Calu3 (cell line): ENCODE results near the gene EPB42. TPM values are rescaled to one million over a fixed set of nuclear protein-coding genes. Genes with fewer than 3 reads are reported as not detected.

Experiments used
- Bru-seq: library from RNA; stranded (reverse); fragments of 400-500 nt; gene quantifications from one replicate; lab custom pipeline; 2021; lab: Mats Ljungman, UMichigan
- BruChase-seq, 2 experiments: library from RNA; stranded (reverse); fragments of 400-500 nt; gene quantifications; one replicate each; lab custom pipeline; 2021; lab: Mats Ljungman, UMichigan
- BruUV-seq: library from RNA; stranded (reverse); fragments of 400-500 nt; replicated peaks from 2 replicates; lab custom pipeline; 2021; lab: Mats Ljungman, UMichigan
- CTCF ChIA-PET: fragments of 300-600 bp; sonication (Branson Sonifier 250); formaldehyde crosslinking; loops from one replicate; lab custom pipeline; 2022; ENCODE audit warnings: antibody characterized with exemption; lab: Charles Lee
- DNase-seq: peaks from one replicate; pipeline ENCODE4 v3.0.0; 2022
- H3K27ac Mint-ChIP-seq: one replicate; pipeline ENCODE4 v1.8.0; 2022; ENCODE audit warnings: mixed read lengths; ENCODE audit not compliant: unreplicated experiment
- H3K27me3 Mint-ChIP-seq: one replicate; pipeline ENCODE4 v1.8.0; 2022; ENCODE audit warnings: mixed read lengths; ENCODE audit not compliant: unreplicated experiment
- H3K36me3 Mint-ChIP-seq: one replicate; pipeline ENCODE4 v1.8.0; 2022; ENCODE audit warnings: mild to moderate bottlenecking, moderate library complexity, mixed read lengths; ENCODE audit not compliant: insufficient read depth, unreplicated experiment
- H3K4me1 Mint-ChIP-seq: one replicate; pipeline ENCODE4 v1.8.0; 2022; ENCODE audit warnings: mild to moderate bottlenecking, low read depth, mixed read lengths; ENCODE audit not compliant: unreplicated experiment
- H3K4me3 Mint-ChIP-seq: one replicate; pipeline ENCODE4 v1.8.0; 2022; ENCODE audit warnings: mild to moderate bottlenecking, low read depth, moderate library complexity, mixed read lengths; ENCODE audit not compliant: unreplicated experiment
- H3K9me3 Mint-ChIP-seq: one replicate; pipeline ENCODE4 v1.8.0; 2022; ENCODE audit warnings: low read depth, mixed read lengths; ENCODE audit not compliant: unreplicated experiment
- CTCF ChIP-seq: fragments of 200-600 bp; IDR thresholded peaks from one replicate; pipeline ENCODE4 v1.8.0; 2022; ENCODE audit warnings: antibody characterized with exemption; ENCODE audit not compliant: unreplicated experiment
- intact Hi-C: fragments of 100-400 bp; cut with micrococcal nuclease; formaldehyde crosslinking; loops from one replicate; pipeline ENCODE4 v1.10.0; 2022; ENCODE audit not compliant: unreplicated experiment
- long read RNA-seq: library from polyadenylated mRNA; stranded (forward); transcript quantifications from one replicate; pipeline ENCODE4 v2.0.0, GENCODE V29; 2022
- total RNA-seq: library from RNA; stranded (reverse); gene quantifications from 2 replicates; pipeline ENCODE4 v1.2.3, GENCODE V29; 2022

EPB42 gene
- not detected in 2 replicates for total RNA-seq
- not detected for Bru-seq, nascent RNA
- BruChase-seq, experiment 1, labeled RNA remaining after a 6-hour chase, result not detected
- BruChase-seq, experiment 2, labeled RNA remaining after a 2-hour chase, result not detected
- long read RNA-seq, result 0 reads

GRCh38 chr15:43220991-43221403, at the start of gene EPB42:
Gene EPB42, minus strand, starts transcription at chr15:43221018. Its CDS starts 193 bp downstream, at chr15:43220825.
- Mint-ChIP-seq H3K36me3 (no peaks in the 10 kb centered on the region), H3K27me3 (peaks cover 32% of the 10 kb centered on the region), H3K27ac (no peak within 1 kb of the TSS), H3K4me3 (no peak within 1 kb of the TSS), H3K4me1 (no peaks in the 10 kb centered on the region), H3K9me3 (no peaks in the 10 kb centered on the region)
- TF ChIP-seq CTCF, result no peak
- no TSS peak for BruUV-seq
- DNase-seq, result no peak
- CTCF ChIA-PET, result no interaction called here
- intact Hi-C loops, result no loop called here

- Mint-ChIP-seq H3K4me1 (no peaks in the 10 kb centered on the region), H3K9me3 (no peaks in the 10 kb centered on the region), H3K4me3 (no peak overlapping the region), H3K27me3 (peaks cover 61% of the 10 kb centered on the region), H3K27ac (no peak overlapping the region), H3K36me3 (no peaks in the 10 kb centered on the region)
- DNase-seq, result no peak
- CTCF ChIA-PET, result no interaction called here
- no TSS peak for BruUV-seq
- intact Hi-C loops, result no loop called here
- TF ChIP-seq CTCF, result no peak
Observed at GRCh38 chr15:43270113-43270665, 49.4 kb upstream of the EPB42 start.

GRCh38 chr15:43268111-43269105, 47.6 kb upstream of the EPB42 start:
- intact Hi-C loops, result no loop called here

More at GRCh38 chr15:43268111-43269105, 47.6 kb upstream of the EPB42 start:
- H3K27me3 Mint-ChIP-seq, result peaks cover 54% of the 10 kb centered on the region
- no peak overlapping the region for H3K27ac Mint-ChIP-seq
- DNase-seq, result no peak
- no TSS peak for BruUV-seq
- no peak for TF ChIP-seq CTCF
- no peaks in the 10 kb centered on the region for H3K9me3 Mint-ChIP-seq
- CTCF ChIA-PET, result interaction anchor here (0.8 kb wide), 1 partner anchor 43 kb away, joined by 4 read pairs; no protein-coding TSS in a partner anchor
- H3K36me3 Mint-ChIP-seq, result no peaks in the 10 kb centered on the region
- no peak overlapping the region for H3K4me3 Mint-ChIP-seq
- no peaks in the 10 kb centered on the region for H3K4me1 Mint-ChIP-seq
